ENCODE data around the gene GRID1.

GRID1 gene

DNA sequence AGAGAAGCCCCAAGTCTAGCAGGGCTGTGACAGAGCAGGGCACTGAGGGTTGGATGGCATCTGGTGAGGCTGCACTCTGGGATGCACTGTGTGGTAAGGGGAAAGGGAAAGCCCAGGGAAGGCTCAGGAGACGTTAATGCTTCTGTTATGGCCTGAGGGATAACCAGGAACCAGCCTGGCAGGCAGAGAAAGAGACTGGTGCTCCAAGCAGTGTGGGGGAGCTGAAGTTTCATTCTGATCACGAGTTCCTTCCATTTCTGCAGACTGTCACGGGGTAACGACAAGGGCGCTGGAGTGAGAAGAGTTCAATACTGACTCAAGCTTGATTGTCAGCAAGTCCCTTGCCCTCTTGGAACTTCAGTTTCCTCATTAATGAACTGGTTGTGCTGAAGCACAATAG lies 730.9 kb downstream of the GRID1 start:
- TF ChIP-seq CTCF (conservative IDR thresholded peaks at IDR 0.05), result no peak
- H3K27ac ChIP-seq, result no peak overlapping the region

DNA sequence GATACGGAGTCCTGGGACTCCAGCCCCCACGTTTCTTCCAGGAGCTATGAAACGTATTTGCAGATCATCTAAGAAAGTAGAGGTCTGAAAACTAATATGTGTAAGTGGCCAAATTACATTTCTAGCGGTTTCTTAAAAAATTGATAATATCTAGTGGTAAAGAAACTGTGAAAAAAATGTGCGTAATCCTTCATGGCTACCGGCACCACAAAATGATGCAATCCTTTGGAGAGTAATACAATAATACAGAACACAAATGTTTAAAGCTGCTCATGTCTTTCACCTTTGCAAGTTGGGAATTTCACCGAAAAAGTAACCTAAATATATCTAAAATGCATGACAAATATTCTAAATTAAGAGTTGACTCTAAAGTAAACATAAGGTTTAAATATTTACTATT lies 742.1 kb downstream of the GRID1 start:
- H3K27ac ChIP-seq, result no peak overlapping the region
- TF ChIP-seq CTCF (conservative IDR thresholded peaks at IDR 0.05), result no peak

DNA sequence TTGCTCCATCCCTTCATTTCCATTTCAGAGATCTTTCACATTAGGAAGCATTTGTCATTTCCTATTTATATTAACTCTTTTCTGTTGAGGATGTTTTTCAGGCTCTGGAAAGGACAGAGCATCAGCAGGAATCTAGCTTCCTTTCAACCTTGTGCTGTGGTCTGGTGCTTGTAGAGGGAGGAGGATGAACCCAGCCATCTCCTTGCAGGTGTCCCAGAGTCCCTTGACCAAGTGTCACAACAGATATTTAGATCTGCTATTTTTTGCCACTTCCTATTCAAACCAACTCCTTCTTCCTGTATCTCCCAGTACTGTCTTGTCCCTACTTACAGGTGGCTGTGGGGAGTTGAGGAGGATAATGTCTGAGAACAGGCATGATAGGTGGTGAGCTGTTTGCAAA lies 742.8 kb downstream of the GRID1 start:
- no peak overlapping the region for H3K27ac ChIP-seq
- no peak for TF ChIP-seq CTCF (conservative IDR thresholded peaks at IDR 0.05)

DNA sequence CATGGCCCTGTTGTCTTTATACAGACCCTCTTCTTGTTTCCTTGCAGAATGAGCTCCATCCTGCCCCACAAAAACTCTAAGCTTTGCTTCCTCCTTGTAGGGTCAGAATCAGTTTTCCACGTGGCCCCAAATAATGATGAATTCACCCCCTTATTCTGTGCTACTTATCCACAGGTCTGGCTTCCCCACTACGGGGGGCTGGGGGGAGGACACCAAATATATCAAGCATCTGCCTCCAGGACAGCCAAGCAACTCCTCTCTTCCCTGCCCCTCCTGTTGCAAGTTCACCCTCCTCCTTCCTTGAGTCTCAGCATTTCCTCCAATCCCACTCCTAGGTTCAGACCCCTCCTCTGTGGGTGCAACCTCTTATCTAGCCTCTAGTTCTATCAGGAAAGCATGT lies 743.3 kb downstream of the GRID1 start:
- no peak overlapping the region for H3K27ac ChIP-seq
- TF ChIP-seq CTCF (conservative IDR thresholded peaks at IDR 0.05), result no peak

DNA sequence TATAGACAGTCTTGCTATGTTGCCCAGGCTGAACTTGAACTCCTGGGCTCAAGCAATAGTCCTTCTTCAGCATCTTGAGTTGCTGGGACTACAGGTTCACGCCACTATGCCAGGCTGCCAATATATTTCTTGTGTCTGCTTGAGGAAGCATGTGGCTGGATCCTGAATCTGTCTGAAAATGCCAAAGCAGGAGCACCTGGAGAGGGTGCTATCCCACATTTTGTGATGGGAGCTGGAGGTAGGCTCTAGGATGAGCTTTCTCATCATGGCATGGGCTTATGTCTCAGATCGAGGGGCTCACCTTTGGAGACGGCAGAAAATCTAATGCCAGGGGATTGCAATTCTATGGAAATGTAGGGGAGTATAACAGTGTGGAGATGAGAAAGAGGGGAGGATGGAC lies 744.2 kb downstream of the GRID1 start:
- no peak for TF ChIP-seq CTCF (conservative IDR thresholded peaks at IDR 0.05)
- H3K27ac ChIP-seq, result no peak overlapping the region

DNA sequence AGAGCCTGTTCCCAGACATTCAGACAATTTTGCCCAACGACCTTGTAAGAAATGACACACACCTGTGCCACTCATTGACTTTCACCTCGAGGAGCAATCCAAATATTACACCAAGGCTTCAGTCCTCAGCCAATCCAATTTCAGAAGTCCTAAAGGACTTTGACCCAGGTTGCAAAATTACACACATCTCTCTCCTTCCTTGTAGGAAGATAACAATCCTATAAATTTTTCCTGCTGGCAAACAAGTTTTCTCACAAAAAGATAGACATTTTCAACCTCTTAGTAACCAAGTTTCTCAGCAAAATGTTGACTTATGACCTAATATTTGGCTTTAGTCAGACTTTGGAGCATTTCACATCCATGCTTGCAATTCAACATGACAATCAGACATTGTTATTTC lies 745.0 kb downstream of the GRID1 start:
- no peak for TF ChIP-seq CTCF (conservative IDR thresholded peaks at IDR 0.05)
- H3K27ac ChIP-seq, result no peak overlapping the region

DNA sequence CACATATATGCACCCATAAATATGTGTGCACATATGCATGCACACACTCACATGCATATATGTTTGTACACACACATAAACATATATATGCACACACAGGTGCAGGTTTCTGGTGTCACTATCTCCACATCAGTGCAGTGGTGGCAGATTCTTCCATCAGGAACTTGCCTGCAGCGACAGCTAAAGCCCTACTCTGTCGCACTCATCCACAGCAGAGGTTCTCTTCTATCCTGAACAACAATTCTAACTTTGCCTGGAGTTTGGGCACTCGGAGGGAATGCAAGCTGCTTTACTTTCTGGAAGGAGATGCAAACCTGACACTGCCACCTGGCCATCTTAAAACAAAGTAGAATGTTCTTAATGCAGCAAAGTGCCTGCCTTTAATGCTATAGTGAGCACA lies 745.8 kb downstream of the GRID1 start:
- H3K27ac ChIP-seq, result no peak overlapping the region
- no peak for TF ChIP-seq CTCF (conservative IDR thresholded peaks at IDR 0.05)

DNA sequence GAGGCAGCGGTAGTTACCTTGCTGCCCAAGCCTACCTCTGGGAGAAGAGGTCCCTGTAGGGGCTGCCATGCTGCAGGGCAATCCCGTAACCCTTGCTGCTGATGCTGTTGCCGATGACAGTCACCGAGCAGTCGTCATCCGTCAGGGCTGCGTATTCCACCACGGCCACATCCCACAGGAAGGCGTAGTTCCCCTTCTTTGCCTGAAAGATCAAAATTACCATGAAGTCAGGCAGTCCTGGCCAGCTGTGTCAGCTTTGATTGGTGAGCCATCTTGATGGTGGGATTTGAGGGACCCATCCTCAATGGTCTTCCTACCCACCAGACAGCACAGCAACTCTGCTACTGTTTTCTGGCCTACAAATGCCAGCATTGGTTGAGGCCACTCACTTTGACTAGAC lies 746.8 kb downstream of the GRID1 start:
- no peak overlapping the region for H3K27ac ChIP-seq
- TF ChIP-seq CTCF (conservative IDR thresholded peaks at IDR 0.05), result no peak
